GM19099 (cell line): ENCODE data around the gene CORIN.

Source experiments
- POLR2A ChIP-seq: IDR thresholded peaks from 3 replicates; pipeline ENCODE4 v1.6.1; 2011; ENCODE audit warnings: low read depth; ENCODE audit not compliant: insufficient read length; ENCODE audit errors: extremely low read depth

The CORIN gene

DNA sequence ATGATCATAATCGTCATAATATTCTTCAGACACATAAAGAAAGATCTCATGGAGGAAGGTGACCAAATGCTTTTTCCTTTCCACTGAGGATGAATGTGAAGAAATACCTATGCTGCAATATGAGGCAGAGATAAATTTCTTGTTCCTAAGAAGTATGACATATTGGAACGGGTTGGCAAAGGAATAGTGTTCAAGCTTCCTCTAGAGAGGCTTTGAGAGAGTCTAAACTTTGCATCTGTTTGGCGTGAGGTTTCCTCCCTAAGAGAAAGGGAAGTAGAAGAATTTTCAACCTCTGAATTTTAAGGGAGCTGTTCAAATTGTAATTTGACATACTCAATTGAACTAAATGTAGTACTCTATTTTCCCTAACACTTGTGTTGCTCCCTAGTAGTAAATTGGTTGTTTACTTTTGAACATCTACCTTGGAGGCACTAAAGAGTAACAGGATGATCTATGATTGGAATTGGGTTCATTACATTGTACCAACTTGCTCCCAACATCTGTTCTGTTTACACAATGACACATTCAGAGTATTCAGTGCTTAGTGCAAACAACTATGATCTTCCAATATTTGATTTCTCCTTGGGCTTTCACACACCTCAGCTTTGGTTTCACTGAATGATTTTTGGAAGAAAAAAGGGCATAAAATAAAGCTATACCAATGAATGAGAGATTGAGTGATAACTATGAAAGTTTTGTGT lies 122.0 kb downstream of the CORIN start:
- TF ChIP-seq POLR2A = no peak

DNA sequence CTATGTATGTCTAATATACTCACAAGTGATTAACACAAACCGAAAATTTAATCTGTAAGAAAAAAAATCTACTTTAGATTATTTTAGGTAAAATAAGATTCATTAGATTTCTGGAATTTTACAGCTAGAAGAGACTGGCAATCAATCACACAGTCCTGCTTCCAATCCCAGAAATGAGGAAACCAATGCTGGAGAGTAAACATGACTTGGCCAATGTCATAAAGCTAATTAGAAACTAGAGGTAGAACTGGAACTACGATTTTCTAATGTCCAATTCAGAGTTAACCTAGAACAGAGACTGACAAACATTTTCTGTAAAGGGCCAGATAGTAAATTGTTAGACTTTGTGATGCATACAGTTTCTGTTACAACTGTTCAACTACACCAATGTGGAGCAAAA lies 123.6 kb downstream of the CORIN start:
- TF ChIP-seq POLR2A = no peak

- TF ChIP-seq POLR2A = no peak
Observed at GRCh38 chr4:47713129-47713834, 124.6 kb downstream of the CORIN start.

DNA sequence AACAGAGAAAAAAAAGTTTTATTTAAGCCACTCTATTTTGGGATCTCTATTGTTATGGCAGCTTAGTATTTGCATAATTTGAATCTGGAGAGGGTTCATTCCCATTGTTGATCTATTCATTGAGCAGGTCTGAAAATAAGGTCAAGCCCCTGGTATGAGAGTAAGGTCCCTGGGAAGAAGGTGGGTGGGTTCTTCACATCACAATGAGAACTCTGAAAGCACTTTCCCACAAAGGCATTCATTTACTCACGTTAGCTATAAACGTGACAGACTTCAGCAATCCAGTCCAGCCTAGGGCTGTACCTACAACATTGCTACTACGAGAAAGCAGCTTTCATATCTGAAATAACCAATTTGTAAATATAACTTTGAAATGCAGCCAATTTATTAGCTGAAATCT lies 126.2 kb downstream of the CORIN start:
- TF ChIP-seq POLR2A = no peak

GRCh38 chr4:47711183-47711582 lies 126.7 kb downstream of the CORIN start:
- no peak for TF ChIP-seq POLR2A

DNA sequence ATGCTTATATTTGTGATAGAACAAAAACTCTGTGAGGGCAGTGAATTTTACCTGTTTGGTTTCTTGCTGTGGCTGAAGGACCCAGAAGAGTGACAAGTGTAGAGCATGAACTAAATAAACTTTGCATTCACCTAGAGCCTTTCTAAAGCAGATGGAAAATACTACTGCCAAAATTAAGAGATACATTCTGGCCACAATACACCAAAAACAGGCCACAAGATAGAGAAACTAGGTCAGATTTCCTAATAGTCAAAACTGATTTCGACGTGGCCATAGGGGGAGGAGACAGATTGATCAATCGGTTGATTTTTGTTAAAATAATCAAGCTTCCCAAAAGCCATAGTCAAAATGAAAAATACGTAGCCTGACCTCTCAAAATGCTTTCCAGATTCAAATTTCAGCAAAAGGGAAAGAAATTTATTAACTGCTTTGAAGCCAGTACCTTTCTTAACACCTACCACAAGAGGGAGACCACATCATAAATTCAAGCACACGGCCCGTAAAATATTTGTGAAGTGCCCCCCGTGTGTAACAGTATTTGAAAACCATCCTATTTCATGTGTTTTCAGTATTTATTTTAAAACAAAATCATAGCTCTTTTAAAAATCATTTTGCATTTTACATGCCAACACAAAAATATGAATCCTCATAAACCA lies 132.4 kb downstream of the CORIN start:
- no peak for TF ChIP-seq POLR2A

- no peak for TF ChIP-seq POLR2A
Observed at GRCh38 chr4:47704693-47705325, 133.1 kb downstream of the CORIN start.

DNA sequence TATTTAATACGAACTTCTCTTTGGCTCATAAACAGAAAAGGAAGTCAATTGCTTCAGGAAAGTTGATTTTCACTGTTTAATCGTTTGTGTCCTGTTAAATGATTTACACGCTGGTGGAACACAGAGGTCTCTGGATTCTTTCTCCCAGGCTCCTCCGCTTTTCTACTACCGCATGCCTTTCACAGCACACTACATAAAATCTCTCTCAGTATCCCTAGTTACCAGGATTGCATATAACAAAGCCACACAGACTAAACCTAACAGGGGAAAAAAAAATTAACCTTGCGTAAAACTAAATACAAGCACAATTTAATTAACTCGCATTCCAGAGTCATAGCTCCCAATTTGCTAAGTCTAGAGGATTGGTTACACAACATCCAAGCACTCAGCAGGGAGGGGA lies 133.9 kb downstream of the CORIN start:
- TF ChIP-seq POLR2A = no peak

DNA sequence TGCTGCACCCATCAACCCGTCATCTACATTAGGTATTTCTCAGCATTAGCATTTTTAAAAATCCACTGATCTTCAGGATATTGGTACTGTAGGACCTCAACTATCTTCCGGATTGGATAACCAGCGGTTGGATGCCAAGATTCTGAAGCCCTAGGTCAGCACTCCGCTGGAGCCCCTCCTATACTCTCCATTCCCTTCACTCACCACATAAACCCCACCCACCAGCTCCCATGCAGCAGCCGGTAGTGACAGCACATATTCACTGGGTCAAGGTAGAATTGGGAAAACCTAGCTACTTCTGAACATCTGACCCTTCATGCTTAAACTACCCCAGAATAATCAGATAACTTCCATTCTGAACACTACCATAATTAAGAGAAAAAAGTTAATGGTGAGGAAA lies 134.9 kb downstream of the CORIN start:
- no peak for TF ChIP-seq POLR2A

GRCh38 chr4:47701286-47701685 lies 136.6 kb downstream of the CORIN start:
- no peak for TF ChIP-seq POLR2A

DNA sequence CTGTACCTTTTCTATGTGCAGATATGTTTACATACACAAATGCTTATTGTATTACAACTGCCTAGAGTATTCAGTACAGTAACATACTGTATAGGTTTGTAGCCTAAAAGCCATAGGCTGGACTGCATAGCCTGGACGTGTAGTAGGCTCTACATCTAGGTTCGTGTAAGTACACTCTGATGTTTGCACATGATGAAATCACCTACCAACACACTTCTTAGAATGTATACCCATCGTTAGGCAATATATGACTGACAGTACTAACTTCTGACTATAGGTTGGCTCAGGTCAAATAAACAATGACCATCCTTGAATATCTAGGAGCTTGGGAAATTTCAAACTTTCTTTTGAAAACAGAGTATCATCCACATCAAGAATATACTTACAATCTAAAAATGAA lies 139.0 kb downstream of the CORIN start:
- no peak for TF ChIP-seq POLR2A

DNA sequence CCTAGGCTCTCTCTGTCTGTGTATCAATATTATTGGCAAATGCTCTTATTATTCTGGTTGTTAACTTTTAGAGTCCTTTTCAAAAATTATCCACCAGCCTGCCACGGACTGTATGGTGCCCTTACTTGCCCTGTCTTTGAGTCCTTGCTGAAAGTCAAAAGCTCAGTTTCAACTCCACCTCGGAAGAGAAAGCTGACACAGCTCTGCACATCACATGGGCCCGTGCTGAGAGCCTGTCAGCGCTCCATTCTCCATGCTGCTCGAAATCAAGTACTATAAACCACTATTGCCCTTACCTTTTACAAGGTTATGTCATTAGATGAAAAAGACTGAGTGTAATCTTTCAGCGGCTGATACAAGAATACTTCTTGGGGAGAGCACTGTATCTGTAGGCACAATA lies 141.0 kb downstream of the CORIN start:
- TF ChIP-seq POLR2A = no peak

DNA sequence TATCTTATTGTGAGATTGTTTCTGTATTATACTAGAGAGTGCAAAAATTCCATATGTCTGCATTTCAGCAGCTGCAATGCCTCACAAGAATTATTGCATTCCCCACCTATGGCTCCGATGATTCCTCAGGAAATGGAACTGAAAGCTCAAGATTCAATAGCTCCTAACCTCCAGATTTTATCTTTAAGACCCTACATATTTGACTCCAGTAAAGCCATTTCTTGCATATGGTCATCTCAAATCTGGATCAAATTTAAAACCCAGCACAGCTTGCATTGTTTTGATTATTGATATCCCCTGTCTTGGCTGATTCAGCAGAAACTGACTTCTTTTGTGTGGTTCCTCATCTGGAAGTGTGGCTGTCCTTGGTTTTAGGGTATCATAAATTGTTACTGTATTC lies 142.6 kb downstream of the CORIN start:
- no peak for TF ChIP-seq POLR2A

DNA sequence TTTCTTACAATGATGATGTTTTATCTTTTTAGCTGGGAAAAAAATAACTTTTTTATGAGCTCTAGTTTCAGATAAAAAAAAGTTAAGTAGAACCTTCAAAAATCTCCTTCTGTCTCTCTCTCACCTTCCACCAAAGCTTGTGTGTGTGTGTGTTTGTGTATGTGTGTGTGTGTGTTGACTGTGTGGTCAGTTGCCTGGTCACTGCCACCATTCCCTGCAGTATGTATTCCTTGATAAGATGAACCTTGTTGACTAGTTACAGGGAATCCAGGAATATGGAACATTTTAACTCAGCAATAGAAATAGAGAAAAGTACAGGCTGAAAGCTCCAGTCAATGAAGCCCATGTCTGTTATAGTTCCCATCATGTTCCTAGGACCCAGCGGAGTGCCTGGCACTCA lies 143.5 kb downstream of the CORIN start:
- TF ChIP-seq POLR2A = no peak

DNA sequence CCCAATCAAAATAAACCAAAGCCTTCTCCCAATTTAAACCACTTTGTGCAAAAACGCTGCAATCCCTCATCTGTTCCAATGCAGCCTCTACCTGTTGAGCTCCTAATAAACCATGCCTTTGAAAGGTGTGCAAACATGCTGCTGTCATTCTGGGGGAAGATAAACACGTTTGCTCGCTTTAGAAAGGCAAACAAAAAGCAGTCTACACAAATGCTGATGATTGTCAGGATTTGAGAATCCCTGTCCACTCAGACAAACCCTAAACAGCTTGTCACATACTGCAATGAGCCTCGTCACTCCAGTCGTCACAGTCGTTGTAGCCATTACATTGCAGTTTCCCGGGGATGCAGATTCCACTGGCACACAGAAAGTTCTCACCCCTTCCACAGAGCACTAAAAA lies 145.2 kb downstream of the CORIN start:
- no peak for TF ChIP-seq POLR2A

DNA sequence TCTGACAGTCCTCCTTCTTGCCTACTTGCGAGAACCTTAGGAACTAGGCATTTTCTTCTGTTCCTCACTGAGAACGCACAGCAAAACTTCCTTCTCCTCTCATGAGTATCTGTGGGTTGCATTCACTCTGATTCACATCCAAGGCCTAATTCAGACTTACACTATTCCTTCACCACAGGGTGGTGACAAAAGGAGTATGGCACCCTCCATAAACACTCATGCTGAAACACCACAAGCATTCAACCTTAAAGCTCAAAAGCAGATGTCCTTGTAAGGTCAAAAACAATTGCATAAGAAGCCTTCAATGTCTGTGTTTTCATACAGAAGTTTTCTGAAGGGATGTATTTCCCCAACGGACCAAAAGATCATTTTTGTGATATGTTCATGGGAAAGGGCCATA lies 147.3 kb downstream of the CORIN start:
- no peak for TF ChIP-seq POLR2A
